Neutrophil (primary cell): ENCODE data around the gene GPR39.

ENCODE experiments used
- H3K27ac ChIP-seq: fragments of 200-600 bp; sonication (generic); 2 replicates; pipeline ENCODE4 v1.5.1; 2016; ENCODE audit warnings: mild to moderate bottlenecking, moderate library complexity
- H3K27me3 ChIP-seq: fragments of 200-600 bp; sonication (generic); 2 replicates; pipeline ENCODE4 v1.6.0; 2016; ENCODE audit warnings: mild to moderate bottlenecking
- H3K36me3 ChIP-seq: fragments of 200-600 bp; sonication (generic); 2 replicates; pipeline ENCODE4 v1.5.1; 2017
- H3K4me1 ChIP-seq, 2 experiments: fragments of 200-600 bp in 1 of 2; sonication (generic) in 1 of 2; 1 replicate in 1 of 2; 2 replicates in 1 of 2; pipeline versions ENCODE4 v1.5.1 to v1.6.1; 2013 to 2016; ENCODE audit warnings: low read depth in 1 of 2, low read length in 1 of 2, mild to moderate bottlenecking in 1 of 2, moderate library complexity in 1 of 2; ENCODE audit not compliant: control insufficient read depth in 1 of 2, insufficient read depth in 1 of 2
- H3K4me3 ChIP-seq, 2 experiments: fragments of 200-600 bp in 1 of 2; sonication (generic) in 1 of 2; 1 replicate in 1 of 2; 2 replicates in 1 of 2; pipeline ENCODE4 v1.5.1; 2013 to 2016; ENCODE audit warnings: low read depth in 1 of 2, low read length in 1 of 2, mild to moderate bottlenecking in 1 of 2, moderate library complexity in 1 of 2
- H3K9me3 ChIP-seq: fragments of 200-600 bp; sonication (generic); 2 replicates; pipeline ENCODE4 v1.5.1; 2016
- CTCF ChIP-seq: fragments of 200-600 bp; sonication (generic); IDR thresholded peaks from 2 replicates; pipeline ENCODE4 v1.5.1; 2016; ENCODE audit warnings: antibody characterized with exemption

Gene GPR39

GRCh38 chr2:132607426-132608090 lies 191.0 kb downstream of the GPR39 start:
- no peak for TF ChIP-seq CTCF
- no peak overlapping the region for H3K4me3 ChIP-seq
- H3K9me3 ChIP-seq: no peaks in the 10 kb centered on the region
- no peaks in the 10 kb centered on the region for H3K4me1 ChIP-seq
- no peaks in the 10 kb centered on the region for H3K27me3 ChIP-seq
- no peaks in the 10 kb centered on the region for H3K36me3 ChIP-seq
- no peak overlapping the region for H3K27ac ChIP-seq

- no peaks in the 10 kb centered on the region for H3K9me3 ChIP-seq
- no peak for TF ChIP-seq CTCF
- H3K4me3 ChIP-seq: no peak overlapping the region
- H3K4me1 ChIP-seq: no peaks in the 10 kb centered on the region
- no peaks in the 10 kb centered on the region for H3K27me3 ChIP-seq
- H3K27ac ChIP-seq: no peak overlapping the region
- no peaks in the 10 kb centered on the region for H3K36me3 ChIP-seq
These were observed 191.7 kb downstream of the GPR39 start for GRCh38 chr2:132608311-132608710.

GRCh38 chr2:132609101-132609890 lies 192.7 kb downstream of the GPR39 start:
- Histone ChIP-seq H3K36me3 (no peaks in the 10 kb centered on the region), H3K9me3 (no peaks in the 10 kb centered on the region), H3K4me1 (no peaks in the 10 kb centered on the region), H3K27ac (no peak overlapping the region), H3K4me3 (no peak overlapping the region), H3K27me3 (no peaks in the 10 kb centered on the region)
- TF ChIP-seq CTCF: no peak

- no peaks in the 10 kb centered on the region for H3K36me3 ChIP-seq
- no peaks in the 10 kb centered on the region for H3K27me3 ChIP-seq
- H3K4me1 ChIP-seq: no peaks in the 10 kb centered on the region
- no peak overlapping the region for H3K4me3 ChIP-seq
- H3K9me3 ChIP-seq: no peaks in the 10 kb centered on the region
- no peak for TF ChIP-seq CTCF
- no peak overlapping the region for H3K27ac ChIP-seq
These were observed 195.1 kb downstream of the GPR39 start for GRCh38 chr2:132611719-132612118.

- Histone ChIP-seq H3K36me3 (no peaks in the 10 kb centered on the region), H3K27ac (no peak overlapping the region), H3K4me1 (no peaks in the 10 kb centered on the region), H3K9me3 (no peaks in the 10 kb centered on the region), H3K27me3 (no peaks in the 10 kb centered on the region), H3K4me3 (no peak overlapping the region)
- TF ChIP-seq CTCF: no peak
These were observed 198.9 kb downstream of the GPR39 start for GRCh38 chr2:132615329-132616085.
